Measurements from ENCODE around the gene IRS2.

The IRS2 gene

DNA sequence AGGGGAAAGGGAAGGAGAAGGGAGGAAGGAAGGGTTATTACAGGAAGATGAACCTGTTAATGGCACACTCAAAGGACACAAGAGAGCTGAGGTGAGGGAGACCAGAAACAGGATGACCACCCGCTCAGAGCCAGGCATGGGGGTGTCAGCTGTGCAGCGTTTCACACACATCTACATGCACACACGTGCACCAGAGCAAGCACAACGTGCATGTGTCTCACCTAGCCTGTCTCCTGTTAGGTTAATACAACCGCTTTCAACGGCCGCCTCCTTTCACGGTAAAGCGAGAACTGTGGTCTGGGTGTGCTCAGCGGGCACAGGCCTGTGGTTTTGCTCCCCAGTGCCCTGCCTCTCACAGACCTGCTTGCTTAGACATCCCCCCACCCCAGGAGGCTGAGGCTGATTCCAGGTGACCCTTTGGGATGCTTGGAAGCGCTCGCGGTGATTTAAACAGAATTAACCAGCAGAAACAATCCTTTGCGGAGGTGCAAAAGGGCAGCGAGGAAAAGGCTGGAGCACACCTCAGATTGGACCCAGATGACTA, 27.4 kb downstream of the IRS2 start:
- TF ChIP-seq, protein P1, sequence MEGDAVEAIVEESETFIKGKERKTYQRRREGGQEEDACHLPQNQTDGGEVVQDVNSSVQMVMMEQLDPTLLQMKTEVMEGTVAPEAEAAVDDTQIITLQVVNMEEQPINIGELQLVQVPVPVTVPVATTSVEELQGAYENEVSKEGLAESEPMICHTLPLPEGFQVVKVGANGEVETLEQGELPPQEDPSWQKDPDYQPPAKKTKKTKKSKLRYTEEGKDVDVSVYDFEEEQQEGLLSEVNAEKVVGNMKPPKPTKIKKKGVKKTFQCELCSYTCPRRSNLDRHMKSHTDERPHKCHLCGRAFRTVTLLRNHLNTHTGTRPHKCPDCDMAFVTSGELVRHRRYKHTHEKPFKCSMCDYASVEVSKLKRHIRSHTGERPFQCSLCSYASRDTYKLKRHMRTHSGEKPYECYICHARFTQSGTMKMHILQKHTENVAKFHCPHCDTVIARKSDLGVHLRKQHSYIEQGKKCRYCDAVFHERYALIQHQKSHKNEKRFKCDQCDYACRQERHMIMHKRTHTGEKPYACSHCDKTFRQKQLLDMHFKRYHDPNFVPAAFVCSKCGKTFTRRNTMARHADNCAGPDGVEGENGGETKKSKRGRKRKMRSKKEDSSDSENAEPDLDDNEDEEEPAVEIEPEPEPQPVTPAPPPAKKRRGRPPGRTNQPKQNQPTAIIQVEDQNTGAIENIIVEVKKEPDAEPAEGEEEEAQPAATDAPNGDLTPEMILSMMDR (IDR thresholded peaks at IDR 0.05) = no peak
- Histone ChIP-seq H3K36me3 (peaks cover 28 to 61% (median 33%) of the 10 kb centered on the region in 3 donors), H3K27ac (no peak overlapping the region), H3K27me3 (no peaks in the 10 kb centered on the region), H3K4me3 (no peak overlapping the region), H3K9me3 (peaks cover 0 to 2% (median 0%) of the 10 kb centered on the region in 3 donors), H3K4me1 (peaks cover 0 to 40% (median 6%) of the 10 kb centered on the region in 4 donors)
- intact Hi-C loops (cut with DNase I; ENCODE audit: low total_unique reads) = no loop called here
- no peak for DNase-seq

DNA sequence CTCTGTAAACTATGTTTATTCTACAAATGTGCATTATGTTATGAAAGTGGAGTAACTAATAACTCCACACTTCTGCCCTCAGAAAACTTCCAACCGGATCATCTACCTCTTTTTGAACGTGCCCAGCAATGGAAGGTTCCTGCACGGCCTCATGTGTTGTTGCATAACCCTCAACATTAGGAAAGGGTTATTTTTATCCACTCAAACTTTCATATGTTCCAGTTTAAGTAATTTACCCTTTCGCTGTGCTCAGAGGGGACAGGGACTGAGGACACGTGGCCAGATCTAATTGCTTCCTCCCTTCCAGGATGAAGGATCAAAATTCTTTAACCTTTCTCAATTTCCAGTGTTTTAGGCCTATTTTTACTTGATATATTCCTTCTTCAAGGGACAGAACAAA, 29.6 kb downstream of the IRS2 start:
- intact Hi-C loops (cut with DNase I; ENCODE audit: low total_unique reads) = no loop called here
- Histone ChIP-seq H3K4me3 (no peak overlapping the region), H3K27me3 (no peaks in the 10 kb centered on the region), H3K9me3 (peaks cover 0 to 10% (median 0%) of the 10 kb centered on the region in 3 donors), H3K27ac (no peak overlapping the region), H3K4me1 (peaks cover 0 to 23% (median 4%) of the 10 kb centered on the region in 4 donors), H3K36me3 (peaks cover 46 to 73% (median 52%) of the 10 kb centered on the region in 3 donors)
- TF ChIP-seq, protein P1 (IDR thresholded peaks at IDR 0.05) = no peak
- DNase-seq = no peak

DNA sequence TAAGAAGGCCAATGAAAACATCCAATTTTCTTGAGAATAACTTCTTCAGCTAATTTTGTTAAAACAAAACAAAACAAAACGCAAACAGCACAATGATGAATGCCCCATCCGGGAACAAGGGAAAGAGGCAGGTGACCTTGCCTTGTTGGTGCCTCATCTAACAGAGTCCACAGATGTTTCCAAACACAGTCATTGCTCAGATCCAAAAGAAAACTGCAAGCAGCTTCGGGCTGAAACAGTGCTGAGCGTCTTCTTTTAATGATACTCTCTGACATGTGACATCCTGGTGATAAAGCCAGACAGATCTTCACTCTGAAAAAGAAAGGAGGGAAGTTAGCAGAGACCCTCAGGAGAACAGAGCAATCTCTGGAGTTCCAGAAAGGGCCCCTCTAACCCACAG, 30.4 kb downstream of the IRS2 start:
- H3K27ac ChIP-seq = no peak overlapping the region
- TF ChIP-seq, protein P1 (IDR thresholded peaks at IDR 0.05) = no peak
- H3K36me3 ChIP-seq = peaks cover 52 to 73% (median 53%) of the 10 kb centered on the region in 3 donors
- no peak for DNase-seq
- H3K9me3 ChIP-seq = peaks cover 0 to 10% (median 0%) of the 10 kb centered on the region in 3 donors
- intact Hi-C loops (cut with DNase I; ENCODE audit: low total_unique reads) = no loop called here
- H3K4me1 ChIP-seq = peaks cover 0 to 18% (median 4%) of the 10 kb centered on the region in 4 donors
- H3K27me3 ChIP-seq = no peaks in the 10 kb centered on the region
- H3K4me3 ChIP-seq = no peak overlapping the region

DNA sequence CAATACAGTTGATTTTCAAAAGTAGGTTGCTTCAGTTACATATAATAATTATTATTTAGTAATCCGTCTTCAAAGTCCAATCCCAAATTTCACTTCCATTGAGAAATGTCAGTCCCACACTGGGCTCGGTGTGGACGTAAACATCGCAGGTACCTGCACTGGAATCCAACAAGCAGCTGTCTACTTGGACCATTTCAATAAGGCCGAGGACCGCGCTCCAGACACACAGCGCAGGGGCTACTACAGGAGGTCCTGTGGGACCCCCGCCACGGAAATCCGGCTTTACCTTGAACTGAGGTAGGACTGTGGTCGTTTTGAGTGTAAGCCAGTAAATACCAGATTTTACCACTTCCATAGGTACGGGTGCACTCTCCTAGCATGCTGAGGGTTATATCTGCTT, 30.8 kb downstream of the IRS2 start:
- no peak for DNase-seq
- intact Hi-C loops (cut with DNase I; ENCODE audit: low total_unique reads) = no loop called here
- Histone ChIP-seq H3K27me3 (no peaks in the 10 kb centered on the region), H3K27ac (no peak overlapping the region), H3K36me3 (peaks cover 49 to 69% (median 53%) of the 10 kb centered on the region in 3 donors), H3K4me3 (no peak overlapping the region), H3K9me3 (peaks cover 0 to 10% (median 0%) of the 10 kb centered on the region in 3 donors), H3K4me1 (peaks cover 0 to 14% (median 4%) of the 10 kb centered on the region in 4 donors)
- TF ChIP-seq, protein P1 (IDR thresholded peaks at IDR 0.05) = no peak

GRCh38 chr13:109751477-109751876, 34.9 kb downstream of the IRS2 start:
- Histone ChIP-seq H3K27ac (no peak overlapping the region), H3K9me3 (peaks cover 0 to 10% (median 0%) of the 10 kb centered on the region in 3 donors), H3K27me3 (no peaks in the 10 kb centered on the region), H3K36me3 (peaks cover 44 to 50% (median 47%) of the 10 kb centered on the region in 3 donors), H3K4me1 (no peaks in the 10 kb centered on the region), H3K4me3 (no peak overlapping the region)
- no peak for DNase-seq
- intact Hi-C loops (cut with DNase I; ENCODE audit: low total_unique reads) = no loop called here
- TF ChIP-seq, protein P1 (IDR thresholded peaks at IDR 0.05) = no peak

Measured in tibial artery (tissue), 4 donors.